Kidney glomerular epithelial cell (primary cell): ENCODE data around the gene SPOCK1.

Source experiments
- DNase-seq: peaks from one replicate; lab custom pipeline; 2025; lab: John Stamatoyannopoulos, UW

The SPOCK1 gene

DNA sequence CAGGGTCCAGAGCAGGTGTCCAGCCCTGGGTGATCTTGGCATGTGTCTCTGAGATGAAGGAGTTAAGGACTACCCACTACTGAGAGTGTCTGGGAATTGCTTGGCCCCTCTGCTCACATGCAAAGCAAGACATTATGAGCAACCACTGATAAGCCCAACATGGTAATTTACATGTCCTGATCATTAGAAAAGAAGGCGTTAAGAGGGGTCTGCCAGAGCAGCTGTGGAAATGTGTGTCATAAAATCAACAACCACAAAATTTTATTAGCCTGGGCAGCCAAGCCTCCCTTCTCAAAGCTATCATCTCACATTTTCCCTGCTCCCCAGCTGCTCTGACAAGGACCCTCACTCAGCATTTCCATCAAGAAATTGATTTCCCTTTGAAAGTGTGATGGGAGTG, 351.0 kb downstream of the SPOCK1 start:
- DNase-seq: no peak

DNA sequence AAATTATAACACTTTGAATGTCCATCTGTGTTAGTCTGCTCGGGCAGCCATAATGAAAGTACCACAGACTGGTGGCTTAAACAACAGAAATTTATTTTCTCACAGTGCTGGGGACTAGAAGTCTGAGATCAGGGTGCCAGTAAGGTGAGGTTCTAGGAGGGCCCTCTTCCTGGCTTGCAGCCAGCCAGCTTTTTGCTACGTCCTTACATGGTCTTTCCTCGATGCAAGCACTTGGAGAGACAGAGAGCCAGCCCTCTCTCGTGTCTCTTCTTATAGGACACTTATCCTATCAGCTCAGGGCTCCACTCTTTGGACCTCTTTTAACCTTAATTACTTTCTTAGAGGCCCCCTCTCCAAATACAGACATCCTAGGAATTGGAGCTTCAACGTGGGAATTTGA, 351.8 kb downstream of the SPOCK1 start:
- DNase-seq: no peak

- DNase-seq: peak; percentile 97
These were observed 352.7 kb downstream of the SPOCK1 start for GRCh38 chr5:137146402-137146890.

DNA sequence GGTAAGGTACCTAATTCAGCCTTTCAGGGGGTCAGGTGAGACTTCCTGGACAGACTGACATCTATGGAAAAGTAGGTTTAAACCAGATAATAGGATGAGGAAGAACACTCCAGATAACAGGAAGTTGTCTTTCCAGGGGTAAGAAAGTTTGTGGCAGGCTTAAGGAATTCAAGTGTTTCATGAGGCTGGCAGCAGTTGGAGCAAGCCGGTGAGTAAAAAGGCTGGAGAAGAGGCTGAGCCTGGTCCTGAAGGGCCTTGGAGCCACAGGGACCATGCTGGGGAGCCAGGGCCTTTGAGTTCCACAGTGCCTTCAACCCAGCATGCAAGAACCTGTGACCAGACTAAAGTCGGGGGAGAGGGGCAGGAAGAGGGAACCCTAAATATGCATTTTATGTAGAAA, 353.4 kb downstream of the SPOCK1 start:
- DNase-seq: no peak

- no peak for DNase-seq
These were observed 354.5 kb downstream of the SPOCK1 start for GRCh38 chr5:137144656-137145055.

GRCh38 chr5:137142764-137143605, 356.1 kb downstream of the SPOCK1 start:
- DNase-seq: peak; percentile 92

DNA sequence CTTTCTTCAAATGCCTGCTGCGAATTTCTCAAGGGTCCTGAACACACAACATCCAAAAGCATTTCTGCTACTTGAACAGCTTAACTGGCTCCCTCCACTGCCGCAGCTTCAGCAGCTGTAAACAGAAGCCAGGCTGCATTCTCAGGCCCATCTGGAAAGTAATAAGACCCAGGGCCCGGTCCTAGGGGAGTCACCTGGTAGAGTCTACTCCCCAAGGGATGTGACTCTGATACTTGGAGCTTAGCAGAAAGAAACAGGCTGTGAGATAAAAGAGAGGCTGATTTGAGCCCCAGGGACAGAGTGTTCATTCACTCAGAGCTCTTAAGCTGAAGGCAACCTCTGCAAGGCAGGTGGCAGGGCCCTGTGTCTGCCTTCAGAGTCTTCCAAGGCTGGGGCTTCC, 356.8 kb downstream of the SPOCK1 start:
- DNase-seq: no peak

DNA sequence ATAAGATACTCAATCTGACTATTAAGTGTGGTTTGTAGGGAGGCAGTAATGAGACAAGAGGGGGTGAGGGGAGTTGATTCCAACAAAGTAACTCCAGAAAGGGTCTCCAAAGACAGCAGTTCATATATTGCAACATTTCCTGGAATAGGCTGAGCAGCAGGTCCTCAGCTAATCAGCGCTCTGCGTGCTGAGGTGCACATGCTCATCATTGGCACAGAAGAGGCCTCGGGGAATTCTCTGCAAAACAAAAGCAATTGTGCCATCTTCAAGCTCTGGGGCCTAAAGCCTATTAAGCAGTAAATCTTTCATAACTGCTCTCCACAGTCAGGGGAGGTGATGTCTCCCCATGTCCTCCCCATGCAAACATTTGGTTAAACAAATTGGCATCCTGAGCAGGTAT, 357.3 kb downstream of the SPOCK1 start:
- no peak for DNase-seq

DNA sequence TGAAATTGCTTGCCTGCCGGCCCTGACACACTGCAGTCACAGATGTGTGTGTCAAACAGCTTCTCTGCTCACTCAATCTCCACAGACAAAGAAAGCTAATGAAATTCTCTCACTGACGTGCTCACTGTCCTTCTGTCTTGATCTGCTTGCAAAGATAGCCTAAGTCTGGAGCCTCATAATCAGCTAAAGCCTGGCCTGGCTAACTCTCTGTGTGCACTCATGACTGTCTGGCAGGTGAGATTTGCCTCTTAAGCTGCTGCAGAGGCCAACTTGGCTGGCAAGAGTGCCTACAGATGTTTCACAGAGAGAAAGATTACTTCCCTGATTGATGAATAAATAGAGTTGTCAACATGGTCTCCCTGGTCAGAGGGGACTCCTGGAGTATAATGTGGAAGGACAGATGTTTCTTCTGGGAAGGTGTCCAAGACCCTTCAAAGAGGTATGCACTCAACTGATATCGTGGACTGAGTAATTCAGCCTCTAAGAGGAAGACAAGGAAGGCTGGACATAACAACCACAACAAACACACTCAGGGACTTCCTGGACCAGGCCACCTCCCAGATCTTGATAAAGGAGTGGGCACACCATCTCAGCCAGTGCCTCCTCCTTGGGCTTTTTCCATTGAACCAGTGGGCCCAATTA, 362.0 kb downstream of the SPOCK1 start:
- DNase-seq: no peak

- no peak for DNase-seq
These were observed 364.1 kb downstream of the SPOCK1 start for GRCh38 chr5:137134920-137135532.

DNA sequence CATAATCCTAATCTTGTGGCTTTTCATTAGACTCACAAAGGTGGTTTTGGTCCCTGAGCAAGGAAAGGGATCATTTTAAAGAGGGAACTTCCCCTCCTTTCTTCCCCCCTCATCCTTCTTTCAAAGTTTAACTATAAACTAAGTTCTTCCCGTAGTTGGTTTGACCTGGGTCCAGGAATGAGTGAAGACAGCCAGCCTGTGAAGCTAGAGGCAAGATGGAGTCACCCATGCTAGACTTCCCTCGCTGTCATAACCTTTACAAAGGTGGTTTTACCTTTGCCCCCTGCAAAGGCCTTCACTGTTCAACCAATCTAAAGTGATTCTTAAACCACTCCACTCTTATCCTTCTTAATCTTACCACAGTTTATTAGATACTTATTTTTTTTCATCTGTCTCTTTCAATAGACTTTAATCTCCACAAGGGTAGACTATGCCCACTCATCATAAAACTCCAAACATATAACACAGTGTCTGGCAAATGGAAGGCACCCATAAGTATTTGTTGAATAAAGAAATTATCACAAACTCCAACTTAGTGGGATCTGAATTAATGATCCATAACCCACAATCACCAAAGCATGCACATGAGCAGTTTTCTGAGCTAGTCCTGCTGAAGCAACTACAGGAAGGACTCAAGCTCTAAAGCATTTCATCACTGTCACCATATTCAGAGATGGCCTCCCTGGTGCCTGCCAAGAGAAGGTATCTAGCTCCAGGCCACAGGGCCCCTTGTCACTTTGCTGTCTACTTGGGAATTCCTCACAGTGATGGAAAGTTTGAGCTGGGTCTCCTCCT, 369.0 kb downstream of the SPOCK1 start:
- DNase-seq: peak; percentile 89

DNA sequence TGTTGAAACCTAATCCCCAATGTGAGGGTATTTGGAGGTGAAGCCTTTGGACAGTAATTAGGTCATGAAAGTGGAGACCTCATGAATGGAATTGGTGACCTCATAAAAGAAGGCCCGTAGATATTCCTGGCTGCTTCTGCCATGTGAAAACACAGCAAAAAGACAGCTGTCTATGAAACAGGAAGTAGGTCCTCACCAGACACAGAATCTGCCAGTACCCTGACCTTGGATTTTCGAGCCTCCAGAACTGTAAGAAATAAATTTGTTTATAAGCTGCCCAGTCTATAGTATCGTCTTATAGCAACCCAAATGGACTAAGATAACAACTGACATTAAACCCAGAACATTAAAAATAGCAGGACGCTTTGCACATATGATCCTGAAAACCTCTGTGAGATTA, 371.1 kb downstream of the SPOCK1 start:
- no peak for DNase-seq

GRCh38 chr5:137126829-137127228, 372.3 kb downstream of the SPOCK1 start:
- DNase-seq: no peak

GRCh38 chr5:137122558-137122957, 376.6 kb downstream of the SPOCK1 start:
- no peak for DNase-seq

- no peak for DNase-seq
These were observed 377.1 kb downstream of the SPOCK1 start for GRCh38 chr5:137122075-137122474.

DNA sequence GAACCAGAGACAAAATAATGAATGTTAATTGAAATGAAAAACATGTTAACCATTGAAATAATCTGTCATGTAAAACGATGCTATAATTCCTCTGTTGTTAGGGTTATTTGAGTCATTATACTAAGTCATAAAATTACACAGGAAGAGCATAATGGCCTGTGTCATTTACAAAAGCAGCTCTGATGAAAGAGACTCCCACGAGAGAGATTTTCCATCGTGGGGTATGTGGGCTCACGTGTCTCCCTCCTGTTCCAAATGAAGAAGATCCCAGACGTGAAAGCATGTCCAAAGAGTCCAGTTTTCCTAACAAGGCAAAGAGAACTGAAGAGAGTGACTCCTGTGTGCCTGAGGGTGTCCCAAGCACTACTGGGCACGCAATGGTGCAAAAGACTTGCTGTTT, 379.8 kb downstream of the SPOCK1 start:
- no peak for DNase-seq

- no peak for DNase-seq
These were observed 380.5 kb downstream of the SPOCK1 start for GRCh38 chr5:137118629-137119028.

DNA sequence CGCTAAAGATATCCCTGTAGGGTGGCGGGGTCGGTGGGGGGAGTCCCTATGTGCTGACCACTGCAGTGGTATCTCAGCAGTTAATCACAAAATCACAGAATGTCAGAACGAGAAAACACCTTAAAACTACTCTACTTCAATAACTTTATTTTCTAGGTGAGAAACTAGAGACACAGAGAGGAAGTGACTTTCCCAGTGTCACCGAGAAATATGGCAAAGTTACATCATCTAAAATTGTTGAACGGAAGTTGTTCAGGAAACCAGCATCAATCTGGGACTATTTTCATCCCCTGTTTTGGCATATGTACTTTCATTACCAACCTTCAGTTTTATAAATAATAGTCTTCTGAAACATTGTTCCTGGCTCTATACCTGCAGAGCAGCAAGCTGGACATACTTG, 384.0 kb downstream of the SPOCK1 start:
- no peak for DNase-seq

DNA sequence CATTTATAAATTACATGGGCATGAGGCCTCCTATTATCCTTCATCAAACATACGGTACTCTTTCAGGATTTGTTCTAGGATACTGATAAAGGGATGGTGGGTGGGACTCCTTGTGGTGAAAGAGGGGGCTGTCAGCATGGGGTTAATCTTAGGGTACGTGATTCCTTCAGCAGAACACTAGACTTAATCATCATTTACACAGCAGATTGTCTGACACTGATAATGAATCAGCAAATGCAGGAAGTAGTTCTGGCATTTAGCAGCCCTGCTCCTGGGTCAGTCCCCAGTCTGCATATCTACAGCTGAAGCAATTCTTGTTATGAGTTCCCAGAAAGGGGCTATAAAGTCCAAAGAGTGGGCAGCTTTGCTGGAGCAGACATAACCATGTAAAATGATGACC, 384.6 kb downstream of the SPOCK1 start:
- peak; percentile 50 for DNase-seq

GRCh38 chr5:137113939-137114338, 385.2 kb downstream of the SPOCK1 start:
- no peak for DNase-seq

- no peak for DNase-seq
These were observed 386.0 kb downstream of the SPOCK1 start for GRCh38 chr5:137113161-137113560.

- no peak for DNase-seq
These were observed 393.6 kb downstream of the SPOCK1 start for GRCh38 chr5:137105351-137106035.
